Measurements from ENCODE around the gene PIP4K2A. TPM values are rescaled to one million over a fixed set of nuclear protein-coding genes. Genes with fewer than 3 reads are reported as not detected.

PIP4K2A gene
- total and polyA plus RNA-seq, 2 experiments from 2014 or later, result 16.5 to 31.1 TPM

DNA sequence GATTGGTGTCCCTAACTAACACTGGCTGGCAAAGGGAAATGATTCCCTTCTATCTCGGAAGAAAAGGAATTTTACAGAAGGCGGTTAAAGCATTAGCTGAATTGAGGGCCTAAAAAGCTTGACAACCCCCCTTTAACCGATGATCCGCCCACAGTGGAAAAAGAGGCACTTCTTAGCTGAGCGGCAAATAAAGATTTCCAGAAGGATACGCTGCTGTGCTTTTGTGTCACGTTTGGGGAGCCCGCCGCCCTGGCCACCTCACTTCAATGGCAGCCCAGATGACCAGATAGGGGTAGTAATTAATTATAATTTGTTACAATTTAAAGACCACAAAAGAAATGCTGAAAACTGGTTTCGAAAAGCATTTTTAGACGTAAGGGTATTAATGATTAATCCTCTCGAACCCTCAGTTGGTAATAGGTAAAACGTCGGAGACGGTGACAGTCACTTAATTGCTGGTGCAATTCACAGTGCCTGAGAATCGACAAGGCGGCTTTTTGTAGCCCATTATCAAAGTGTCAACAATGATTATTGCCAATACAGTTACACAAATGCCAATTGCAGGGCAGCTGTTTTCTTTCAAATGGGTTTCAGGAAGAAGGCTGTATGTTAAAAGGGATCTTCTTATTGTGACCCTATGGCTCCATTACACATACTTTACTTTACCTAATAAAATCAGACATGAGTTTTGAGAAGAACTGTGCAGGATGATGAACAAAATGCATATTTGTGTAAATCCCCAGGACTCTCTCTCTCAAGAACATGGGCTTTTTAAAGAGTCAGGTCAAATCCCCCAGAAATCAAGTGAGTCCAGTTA is 154.1 kb downstream of the PIP4K2A start:
- no peaks in the 10 kb centered on the region for H3K79me2 ChIP-seq
- no peaks in the 10 kb centered on the region for H3K9me3 ChIP-seq (ENCODE audit: low read depth)
- H3K4me3 ChIP-seq, result no peak overlapping the region
- no peaks in the 10 kb centered on the region for H3K9me2 ChIP-seq (replicated peaks; ENCODE audit: insufficient read depth)
- no peaks in the 10 kb centered on the region for H3K4me1 ChIP-seq (ENCODE audit: insufficient read depth)
- no peak overlapping the region for H2AFZ ChIP-seq
- no peaks in the 10 kb centered on the region for H3K27me3 ChIP-seq
- H3K4me2 ChIP-seq, result no peak overlapping the region
- no peak for DNase-seq (ENCODE audit: low spot score)
- H4K20me1 ChIP-seq (ENCODE audit: insufficient read depth, poor library complexity, severe bottlenecking), result no peaks in the 10 kb centered on the region
- H3K36me3 ChIP-seq (replicated peaks; ENCODE audit: insufficient read depth, low read depth), result no peaks in the 10 kb centered on the region
- WGBS (ENCODE audit: low lambda C conversion rate, missing lambda C conversion rate), result 77% methylated on average over 17 of the region's 17 CpGs
- no peak overlapping the region for H3K27ac ChIP-seq
- TF ChIP-seq EZH2 (IDR thresholded peaks at IDR 0.05; ENCODE audit: borderline replicate concordance), result no peak

DNA sequence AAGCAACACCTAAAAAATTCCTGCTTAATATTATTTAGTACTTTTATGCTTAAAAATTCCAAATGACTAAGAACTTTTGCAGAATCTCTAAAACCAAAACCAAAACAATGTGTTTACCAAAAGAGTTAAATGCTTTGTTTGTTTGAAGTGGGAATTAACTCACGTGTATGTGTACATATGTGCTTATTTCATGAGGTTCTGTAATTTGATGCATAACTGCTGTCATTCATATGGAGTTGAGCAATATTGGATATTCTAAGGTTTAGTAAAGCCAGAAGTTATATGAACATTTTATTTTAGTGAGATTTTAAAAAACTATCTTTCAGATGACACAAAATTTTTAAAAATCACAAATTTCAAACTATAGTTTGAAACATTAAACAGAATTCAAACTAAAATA is 157.1 kb downstream of the PIP4K2A start:
- Histone ChIP-seq H3K4me3 (no peak overlapping the region), H3K9me3 (ENCODE audit: low read depth) (no peaks in the 10 kb centered on the region), H3K79me2 (no peaks in the 10 kb centered on the region), H2AFZ (no peak overlapping the region), H3K9me2 (replicated peaks; ENCODE audit: insufficient read depth) (no peaks in the 10 kb centered on the region), H3K4me2 (no peak overlapping the region), H3K4me1 (ENCODE audit: insufficient read depth) (peaks cover 20% of the 10 kb centered on the region), H3K36me3 (replicated peaks; ENCODE audit: insufficient read depth, low read depth) (no peaks in the 10 kb centered on the region), H3K27ac (no peak overlapping the region), H3K27me3 (no peaks in the 10 kb centered on the region), H4K20me1 (ENCODE audit: insufficient read depth, poor library complexity, severe bottlenecking) (no peaks in the 10 kb centered on the region)
- TF ChIP-seq, protein P1, sequence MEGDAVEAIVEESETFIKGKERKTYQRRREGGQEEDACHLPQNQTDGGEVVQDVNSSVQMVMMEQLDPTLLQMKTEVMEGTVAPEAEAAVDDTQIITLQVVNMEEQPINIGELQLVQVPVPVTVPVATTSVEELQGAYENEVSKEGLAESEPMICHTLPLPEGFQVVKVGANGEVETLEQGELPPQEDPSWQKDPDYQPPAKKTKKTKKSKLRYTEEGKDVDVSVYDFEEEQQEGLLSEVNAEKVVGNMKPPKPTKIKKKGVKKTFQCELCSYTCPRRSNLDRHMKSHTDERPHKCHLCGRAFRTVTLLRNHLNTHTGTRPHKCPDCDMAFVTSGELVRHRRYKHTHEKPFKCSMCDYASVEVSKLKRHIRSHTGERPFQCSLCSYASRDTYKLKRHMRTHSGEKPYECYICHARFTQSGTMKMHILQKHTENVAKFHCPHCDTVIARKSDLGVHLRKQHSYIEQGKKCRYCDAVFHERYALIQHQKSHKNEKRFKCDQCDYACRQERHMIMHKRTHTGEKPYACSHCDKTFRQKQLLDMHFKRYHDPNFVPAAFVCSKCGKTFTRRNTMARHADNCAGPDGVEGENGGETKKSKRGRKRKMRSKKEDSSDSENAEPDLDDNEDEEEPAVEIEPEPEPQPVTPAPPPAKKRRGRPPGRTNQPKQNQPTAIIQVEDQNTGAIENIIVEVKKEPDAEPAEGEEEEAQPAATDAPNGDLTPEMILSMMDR (IDR thresholded peaks at IDR 0.05; ENCODE audit: poor library complexity), result no peak
- no peak for TF ChIP-seq EZH2phosphoT487 (IDR thresholded peaks at IDR 0.05; ENCODE audit: low read depth, severe bottlenecking, unreplicated experiment)
- no peak for TF ChIP-seq EZH2 (IDR thresholded peaks at IDR 0.05; ENCODE audit: borderline replicate concordance)
- 50% methylated on average over 1 of the region's 1 CpG for WGBS (ENCODE audit: low lambda C conversion rate, missing lambda C conversion rate)
- DNase-seq (ENCODE audit: low spot score), result no peak

DNA sequence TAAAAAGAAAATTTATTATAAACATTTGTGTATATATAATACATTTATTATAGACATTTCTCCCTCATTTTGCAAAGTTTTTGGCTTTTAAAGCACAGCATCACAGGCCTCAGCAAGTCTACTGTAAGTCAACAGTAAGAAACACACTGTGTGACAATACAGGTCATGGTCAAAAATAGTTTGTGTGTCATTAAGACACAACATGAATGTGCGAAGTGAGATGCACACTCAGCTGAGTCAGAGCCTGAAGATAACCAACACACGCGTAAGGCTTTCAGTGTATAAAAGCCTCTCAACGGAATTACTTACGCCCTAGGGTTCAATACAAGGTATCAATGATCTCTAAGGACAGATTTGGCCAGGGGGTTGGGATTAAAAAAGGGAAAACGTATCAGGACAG is 157.6 kb downstream of the PIP4K2A start:
- H3K4me1 ChIP-seq (ENCODE audit: insufficient read depth), result peaks cover 20% of the 10 kb centered on the region
- H3K36me3 ChIP-seq (replicated peaks; ENCODE audit: insufficient read depth, low read depth), result no peaks in the 10 kb centered on the region
- H3K79me2 ChIP-seq, result no peaks in the 10 kb centered on the region
- no peak overlapping the region for H3K4me3 ChIP-seq
- no peaks in the 10 kb centered on the region for H4K20me1 ChIP-seq (ENCODE audit: insufficient read depth, poor library complexity, severe bottlenecking)
- WGBS (ENCODE audit: low lambda C conversion rate, missing lambda C conversion rate), result 84% methylated on average over 6 of the region's 6 CpGs
- TF ChIP-seq, protein P1 (IDR thresholded peaks at IDR 0.05; ENCODE audit: poor library complexity), result no peak
- H3K9me3 ChIP-seq (ENCODE audit: low read depth), result no peaks in the 10 kb centered on the region
- H3K4me2 ChIP-seq, result no peak overlapping the region
- no peak for DNase-seq (ENCODE audit: low spot score)
- H3K27me3 ChIP-seq, result no peaks in the 10 kb centered on the region
- no peak overlapping the region for H2AFZ ChIP-seq
- H3K9me2 ChIP-seq (replicated peaks; ENCODE audit: insufficient read depth), result no peaks in the 10 kb centered on the region
- no peak overlapping the region for H3K27ac ChIP-seq

DNA sequence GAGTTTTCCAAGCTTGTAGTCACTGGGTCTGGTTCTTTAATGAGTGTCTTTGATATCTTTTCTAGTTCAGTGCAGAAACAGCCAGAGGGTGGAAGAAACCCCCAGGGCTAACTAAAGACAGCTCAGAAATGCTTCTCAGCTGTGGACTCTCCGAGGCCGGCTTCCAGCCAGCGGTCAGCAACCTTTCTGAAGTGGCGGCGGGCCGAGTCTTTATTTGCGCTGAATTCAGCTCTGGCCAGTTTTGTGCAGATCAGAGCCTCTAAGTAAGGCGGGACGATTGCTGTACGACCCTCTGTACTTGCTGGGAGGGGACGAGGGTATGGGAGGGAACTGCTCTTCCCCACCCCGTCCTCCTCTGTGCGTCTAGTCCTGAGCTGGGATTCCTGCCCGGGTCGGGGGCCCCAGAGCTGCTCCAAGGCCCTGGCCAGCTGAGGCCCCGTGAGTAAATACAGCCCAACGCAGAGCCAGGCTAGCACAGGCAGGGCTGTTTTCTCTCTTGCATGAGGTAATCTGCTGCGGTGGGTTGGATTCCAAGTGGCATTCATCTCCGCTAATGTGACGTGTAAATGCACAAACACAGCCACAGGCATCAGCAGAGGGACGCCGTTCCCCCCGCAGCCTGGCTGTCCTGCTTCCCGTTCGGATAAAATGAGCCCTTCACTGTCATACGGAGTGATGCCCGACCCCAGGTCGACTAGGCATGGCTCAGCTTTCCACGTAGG is 159.8 kb downstream of the PIP4K2A start:
- Histone ChIP-seq H3K4me2 (peak overlapping the region; percentile 70), H3K9me2 (replicated peaks; ENCODE audit: insufficient read depth) (no peaks in the 10 kb centered on the region)
- TF ChIP-seq EZH2phosphoT487 (IDR thresholded peaks at IDR 0.05; ENCODE audit: low read depth, severe bottlenecking, unreplicated experiment) (no peak), EZH2 (IDR thresholded peaks at IDR 0.05; ENCODE audit: borderline replicate concordance) (no peak)
- TF ChIP-seq, protein P1 (IDR thresholded peaks at IDR 0.05; ENCODE audit: poor library complexity), result no peak

More for the DNA sequence above, 159.8 kb downstream of the PIP4K2A start:
- Histone ChIP-seq H3K36me3 (replicated peaks; ENCODE audit: insufficient read depth, low read depth) (no peaks in the 10 kb centered on the region), H3K27ac (peak overlapping the region; percentile 84), H2AFZ (peak overlapping the region; percentile 25), H3K9me3 (ENCODE audit: low read depth) (no peaks in the 10 kb centered on the region), H3K27me3 (no peaks in the 10 kb centered on the region), H3K4me1 (ENCODE audit: insufficient read depth) (peaks cover 20% of the 10 kb centered on the region), H3K4me3 (no peak overlapping the region), H4K20me1 (ENCODE audit: insufficient read depth, poor library complexity, severe bottlenecking) (no peaks in the 10 kb centered on the region), H3K79me2 (no peaks in the 10 kb centered on the region)
- peak; percentile 83 for DNase-seq (ENCODE audit: low spot score)
- 33% methylated on average over 29 of the region's 29 CpGs for WGBS (ENCODE audit: low lambda C conversion rate, missing lambda C conversion rate)
